HFF-Myc (cell line): ENCODE measurements around the gene ADARB2.
"Not testable (repeated sequence)": the region's sequence is repeated elsewhere in the genome, so short reads cannot be mapped to it uniquely, and the experiment has no call there.

Experiments
- DNase-seq: peaks from one replicate; pipeline ENCODE4 v3.0.0-alpha.2; 2011; ENCODE audit warnings: low read depth; ENCODE audit errors: extremely low read depth
- H3K4me3 ChIP-seq: replicated peaks from 2 replicates; pipeline ENCODE4 v1.5.1; 2011; ENCODE audit warnings: low read depth, mild to moderate bottlenecking, control low read depth, low read length
- TF ChIP-seq, protein P1 (sequence below): IDR thresholded peaks from 2 replicates; pipeline ENCODE4 v1.5.1; 2012; ENCODE audit warnings: mild to moderate bottlenecking, low read depth, low read length, control low read depth; ENCODE audit errors: missing control alignments

Gene ADARB2

GRCh38 chr10:1402016-1402770 is 335.1 kb downstream of the ADARB2 start:
- TF ChIP-seq, protein P1, sequence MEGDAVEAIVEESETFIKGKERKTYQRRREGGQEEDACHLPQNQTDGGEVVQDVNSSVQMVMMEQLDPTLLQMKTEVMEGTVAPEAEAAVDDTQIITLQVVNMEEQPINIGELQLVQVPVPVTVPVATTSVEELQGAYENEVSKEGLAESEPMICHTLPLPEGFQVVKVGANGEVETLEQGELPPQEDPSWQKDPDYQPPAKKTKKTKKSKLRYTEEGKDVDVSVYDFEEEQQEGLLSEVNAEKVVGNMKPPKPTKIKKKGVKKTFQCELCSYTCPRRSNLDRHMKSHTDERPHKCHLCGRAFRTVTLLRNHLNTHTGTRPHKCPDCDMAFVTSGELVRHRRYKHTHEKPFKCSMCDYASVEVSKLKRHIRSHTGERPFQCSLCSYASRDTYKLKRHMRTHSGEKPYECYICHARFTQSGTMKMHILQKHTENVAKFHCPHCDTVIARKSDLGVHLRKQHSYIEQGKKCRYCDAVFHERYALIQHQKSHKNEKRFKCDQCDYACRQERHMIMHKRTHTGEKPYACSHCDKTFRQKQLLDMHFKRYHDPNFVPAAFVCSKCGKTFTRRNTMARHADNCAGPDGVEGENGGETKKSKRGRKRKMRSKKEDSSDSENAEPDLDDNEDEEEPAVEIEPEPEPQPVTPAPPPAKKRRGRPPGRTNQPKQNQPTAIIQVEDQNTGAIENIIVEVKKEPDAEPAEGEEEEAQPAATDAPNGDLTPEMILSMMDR: no peak
- no peak overlapping the region for H3K4me3 ChIP-seq
- DNase-seq: no peak

DNA sequence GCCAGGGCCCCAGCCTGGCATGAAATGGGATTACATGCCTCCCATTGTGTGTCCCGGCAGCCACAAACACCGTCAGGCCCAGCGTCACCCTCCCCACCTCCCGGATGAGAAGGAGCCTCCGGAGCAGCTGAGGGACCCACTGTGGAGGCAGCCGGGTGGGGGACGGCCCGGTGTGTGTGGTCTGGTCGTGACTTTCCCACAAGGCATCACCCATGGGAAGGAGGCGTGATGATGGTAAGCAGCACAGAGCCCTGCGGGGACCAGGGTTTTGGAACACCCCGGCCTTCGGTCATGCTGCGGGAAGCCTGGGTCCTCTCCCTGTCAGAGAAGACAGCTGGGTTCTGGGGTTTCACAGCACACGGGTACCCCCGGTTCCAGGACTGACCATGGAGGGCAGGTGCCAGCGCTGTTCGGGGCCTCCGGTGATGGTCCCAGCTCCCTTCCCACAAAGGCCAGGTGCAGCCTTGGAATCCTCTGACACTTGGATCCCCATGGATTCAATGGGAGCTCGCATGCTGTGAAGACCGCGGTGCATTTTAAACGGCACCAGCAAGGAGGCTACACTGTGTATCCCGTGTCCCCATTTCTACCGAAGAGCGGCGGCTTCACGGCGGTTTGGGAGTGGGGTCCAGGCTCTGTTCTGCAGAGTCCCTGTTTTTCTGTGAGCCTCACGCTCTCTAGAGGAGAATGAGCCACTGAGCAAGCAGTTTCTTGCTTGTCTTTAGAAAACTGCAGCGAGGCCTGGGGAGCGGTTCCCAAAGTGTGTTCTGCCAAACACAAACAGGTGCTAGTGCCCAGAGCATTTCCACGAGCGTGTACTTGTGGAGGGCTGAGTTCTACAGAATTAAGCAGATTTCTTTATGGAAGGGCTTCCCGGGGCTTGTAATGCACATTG is 336.0 kb downstream of the ADARB2 start:
- DNase-seq: no peak
- H3K4me3 ChIP-seq: no peak overlapping the region
- TF ChIP-seq, protein P1: no peak

DNA sequence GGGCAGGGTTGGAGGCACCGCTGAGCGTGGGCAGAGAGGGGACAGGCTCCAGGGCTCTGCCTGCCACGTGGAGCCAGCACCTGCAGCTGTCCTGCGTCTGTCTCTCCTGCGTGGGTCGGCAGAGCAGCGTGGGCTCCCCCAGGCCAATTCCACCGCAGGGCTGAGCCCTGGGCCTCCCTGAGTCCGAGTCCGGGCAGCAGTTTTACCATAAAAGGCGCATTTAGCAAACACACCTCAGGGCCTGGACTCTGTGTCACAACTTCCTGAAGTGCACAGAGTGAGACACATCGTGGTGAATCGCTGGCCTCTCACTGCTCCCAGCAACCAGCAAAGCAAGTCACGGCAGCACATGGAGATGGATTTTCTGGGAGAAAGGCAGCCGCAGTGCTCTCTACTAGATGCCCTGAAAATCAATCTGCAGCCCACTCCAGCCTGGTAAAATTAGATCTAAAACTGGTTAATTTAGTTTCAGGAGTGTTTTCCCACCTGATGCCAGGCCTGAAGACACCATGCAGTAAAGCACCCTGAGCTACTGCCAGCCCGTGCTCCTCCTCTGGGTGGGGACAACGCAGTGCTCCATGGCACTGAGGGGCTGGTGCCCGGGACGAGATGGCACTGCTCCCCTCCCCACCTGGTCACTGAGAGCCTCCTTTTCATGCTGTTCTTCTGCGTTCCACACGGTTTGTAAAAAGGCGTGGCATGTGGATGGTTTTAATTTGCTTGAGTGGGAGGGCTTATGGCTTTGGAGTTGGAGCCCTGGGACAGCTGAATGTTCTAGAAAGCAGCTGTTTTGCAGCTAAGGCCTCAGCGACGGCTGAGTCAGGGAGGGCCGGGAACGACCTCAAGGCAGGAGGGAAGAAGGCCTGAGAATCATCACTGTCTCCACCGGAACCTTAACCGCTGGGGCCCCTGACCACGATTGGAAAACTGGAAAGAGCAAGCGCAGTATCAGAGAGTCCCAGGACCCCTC is 336.9 kb downstream of the ADARB2 start:
- no peak for DNase-seq

DNA sequence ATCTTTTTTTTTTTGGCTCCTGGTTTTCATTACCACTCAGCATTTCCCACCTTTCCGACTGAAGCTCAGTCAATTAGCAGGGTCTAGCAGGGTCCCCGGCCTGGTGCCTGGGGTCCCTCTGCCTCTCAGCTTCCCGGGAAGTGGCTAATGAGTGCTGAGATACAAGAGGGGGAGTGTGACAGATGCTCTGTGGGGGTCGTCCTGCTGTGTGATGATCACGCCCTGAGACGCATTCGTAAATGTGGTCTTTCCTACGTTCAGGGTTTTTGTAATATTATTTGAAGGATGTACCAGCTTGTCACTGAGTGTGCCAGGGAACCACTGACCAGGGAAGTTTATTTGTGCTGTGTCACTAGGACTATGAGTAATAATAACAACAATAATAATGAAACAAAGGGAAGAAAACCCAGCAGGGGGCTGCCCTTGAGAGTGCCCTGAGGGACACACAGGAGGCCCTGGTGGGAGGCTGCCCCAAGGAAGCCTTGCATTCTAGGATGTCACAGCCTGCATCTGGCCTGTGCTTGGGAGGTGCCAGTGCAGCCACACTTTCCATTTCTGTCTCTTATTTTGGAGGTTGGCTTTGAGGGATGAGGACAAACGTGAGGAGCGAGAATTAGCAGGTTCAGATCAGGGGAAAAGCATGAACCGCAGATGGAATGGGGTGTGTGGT is 337.8 kb downstream of the ADARB2 start:
- TF ChIP-seq, protein P1: no peak
- no peak for DNase-seq
- H3K4me3 ChIP-seq: no peak overlapping the region

More for the DNA sequence above, 336.9 kb downstream of the ADARB2 start:
- TF ChIP-seq, protein P1: no peak
- H3K4me3 ChIP-seq: no peak overlapping the region

GRCh38 chr10:1398626-1399410 is 338.5 kb downstream of the ADARB2 start:
- TF ChIP-seq, protein P1: no peak
- no peak overlapping the region for H3K4me3 ChIP-seq
- DNase-seq: no peak

- DNase-seq: not testable (repeated sequence)
Measured at GRCh38 chr10:1398116-1398515, 339.2 kb downstream of the ADARB2 start.

More at GRCh38 chr10:1398116-1398515, 339.2 kb downstream of the ADARB2 start:
- not testable (repeated sequence) for H3K4me3 ChIP-seq
